ENCODE measurements around the gene PDE6A.
A peak's percentile ranks its signal among the peaks of the same experiment; 100 is the strongest.

Gene PDE6A

DNA sequence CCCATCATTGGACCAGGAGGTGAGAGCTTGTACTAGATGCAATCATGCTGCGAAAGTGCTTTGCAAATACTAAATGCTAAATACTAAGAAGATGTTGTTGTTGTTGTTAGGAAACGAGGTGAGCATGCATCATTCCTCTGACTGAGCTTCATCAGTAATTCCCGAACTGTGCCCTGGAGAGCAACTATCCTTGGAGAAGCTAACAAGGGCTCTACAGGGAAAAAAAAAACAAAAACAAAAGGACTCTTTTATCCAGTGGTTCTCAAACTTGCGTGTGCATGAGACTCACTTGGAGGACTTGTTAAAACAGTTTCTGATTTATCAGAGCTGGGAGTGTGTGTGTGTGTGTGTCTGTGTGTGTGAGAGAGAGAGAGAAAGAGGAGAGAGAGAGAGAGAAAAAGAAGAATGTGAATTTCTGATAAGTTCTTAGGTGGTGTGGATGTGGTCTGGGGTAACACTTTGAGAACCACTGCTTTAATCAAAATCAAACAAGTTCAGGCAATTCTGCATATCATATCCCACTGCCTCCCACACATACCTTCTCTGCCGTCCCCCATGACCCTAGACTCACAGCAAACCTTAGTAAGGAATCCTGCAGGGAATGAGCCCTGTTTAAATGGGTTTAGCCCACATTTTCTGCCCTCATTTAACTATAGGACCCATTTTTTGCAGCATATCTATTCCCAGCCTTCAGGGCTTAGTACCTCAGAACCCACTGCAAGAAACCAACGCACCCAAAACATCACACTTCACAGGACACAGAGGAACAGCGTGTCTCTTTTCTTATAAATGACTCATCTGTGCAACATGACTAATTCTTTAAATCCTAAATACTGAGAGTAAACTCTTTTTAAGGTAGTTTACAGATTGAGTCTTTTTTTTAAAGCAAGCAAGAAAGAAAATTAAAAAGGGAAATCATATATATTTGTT lies 48.9 kb downstream of the PDE6A start:
- TF ChIP-seq CTCF (conservative IDR thresholded peaks at IDR 0.05; ENCODE audit: low read depth, low read length), result no peak
- DNase-seq (ENCODE audit: low read depth), result peak; percentile 69
- H3K4me3 ChIP-seq (ENCODE audit: low read depth, low read length), result no peak overlapping the region

GRCh38 chr5:149894237-149894636 lies 50.4 kb downstream of the PDE6A start:
- no peak for DNase-seq (ENCODE audit: low read depth)
- H3K4me3 ChIP-seq (ENCODE audit: low read depth, low read length), result no peak overlapping the region
- no peak for TF ChIP-seq CTCF (conservative IDR thresholded peaks at IDR 0.05; ENCODE audit: low read depth, low read length)

- no peak for DNase-seq (ENCODE audit: low read depth)
- no peak overlapping the region for H3K4me3 ChIP-seq (ENCODE audit: low read depth, low read length)
- no peak for TF ChIP-seq CTCF (conservative IDR thresholded peaks at IDR 0.05; ENCODE audit: low read depth, low read length)
Observed at GRCh38 chr5:149893403-149893931, 51.1 kb downstream of the PDE6A start.

- no peak for TF ChIP-seq CTCF (conservative IDR thresholded peaks at IDR 0.05; ENCODE audit: low read depth, low read length)
- H3K4me3 ChIP-seq (ENCODE audit: low read depth, low read length), result no peak overlapping the region
- no peak for DNase-seq (ENCODE audit: low read depth)
Observed at GRCh38 chr5:149892594-149892993, 52.0 kb downstream of the PDE6A start.

DNA sequence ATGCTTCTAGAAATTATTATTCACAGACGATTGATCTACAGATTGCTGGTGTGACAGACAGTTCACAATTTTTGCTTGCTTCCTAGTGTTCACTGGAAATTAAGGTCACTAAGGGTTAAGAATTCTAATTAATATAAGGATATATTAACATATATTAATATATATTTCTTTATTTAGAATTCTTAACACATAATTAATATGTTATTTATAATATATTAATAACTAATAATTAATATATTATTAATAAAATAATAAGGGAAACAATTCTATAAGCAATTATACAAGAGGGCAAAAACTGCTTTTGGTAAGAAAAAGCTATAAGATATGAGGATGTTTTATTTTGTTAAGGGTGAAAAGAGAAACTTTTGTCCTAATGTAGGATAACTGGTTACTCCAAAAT lies 56.3 kb downstream of the PDE6A start:
- H3K4me3 ChIP-seq (ENCODE audit: low read depth, low read length), result no peak overlapping the region
- DNase-seq (ENCODE audit: low read depth), result no peak
- no peak for TF ChIP-seq CTCF (conservative IDR thresholded peaks at IDR 0.05; ENCODE audit: low read depth, low read length)

DNA sequence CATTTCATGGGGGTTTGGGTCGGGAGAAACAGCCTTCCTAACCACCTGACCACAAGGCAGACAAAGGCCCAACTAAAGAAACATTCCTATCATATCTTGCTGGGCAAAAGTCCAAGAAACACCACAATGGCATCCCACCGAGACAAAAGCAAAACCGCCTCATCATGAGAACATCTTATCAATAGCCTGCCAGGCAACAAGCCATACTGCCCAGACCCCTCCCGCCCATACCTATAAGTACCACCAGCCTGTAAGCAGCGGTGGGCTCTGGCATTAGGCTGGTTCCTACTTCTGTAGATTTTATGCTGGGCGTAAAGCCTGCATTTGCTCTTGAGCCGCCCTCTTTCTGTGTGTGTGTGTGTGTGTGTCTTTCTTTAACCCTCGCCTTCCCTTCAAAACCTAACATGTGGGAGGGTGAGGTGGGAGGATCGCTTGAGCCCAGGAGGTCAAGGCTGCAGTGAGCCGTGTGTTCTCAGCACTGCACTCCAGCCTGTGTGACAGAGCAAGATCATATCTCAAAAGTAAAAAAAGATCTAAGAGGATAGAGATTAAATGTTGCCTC lies 56.9 kb downstream of the PDE6A start:
- TF ChIP-seq CTCF (conservative IDR thresholded peaks at IDR 0.05; ENCODE audit: low read depth, low read length), result no peak
- peak; percentile 96 for DNase-seq (ENCODE audit: low read depth)
- peak overlapping the region; percentile 28 for H3K4me3 ChIP-seq (ENCODE audit: low read depth, low read length)
